Measurements from ENCODE around the gene STAB1. TPM values are rescaled to one million over a fixed set of nuclear protein-coding genes. Genes with fewer than 3 reads are reported as not detected.

STAB1 gene
- total RNA-seq, 4 donors from 2014 or later, result 76.2 to 167 (median 95.8) TPM

DNA sequence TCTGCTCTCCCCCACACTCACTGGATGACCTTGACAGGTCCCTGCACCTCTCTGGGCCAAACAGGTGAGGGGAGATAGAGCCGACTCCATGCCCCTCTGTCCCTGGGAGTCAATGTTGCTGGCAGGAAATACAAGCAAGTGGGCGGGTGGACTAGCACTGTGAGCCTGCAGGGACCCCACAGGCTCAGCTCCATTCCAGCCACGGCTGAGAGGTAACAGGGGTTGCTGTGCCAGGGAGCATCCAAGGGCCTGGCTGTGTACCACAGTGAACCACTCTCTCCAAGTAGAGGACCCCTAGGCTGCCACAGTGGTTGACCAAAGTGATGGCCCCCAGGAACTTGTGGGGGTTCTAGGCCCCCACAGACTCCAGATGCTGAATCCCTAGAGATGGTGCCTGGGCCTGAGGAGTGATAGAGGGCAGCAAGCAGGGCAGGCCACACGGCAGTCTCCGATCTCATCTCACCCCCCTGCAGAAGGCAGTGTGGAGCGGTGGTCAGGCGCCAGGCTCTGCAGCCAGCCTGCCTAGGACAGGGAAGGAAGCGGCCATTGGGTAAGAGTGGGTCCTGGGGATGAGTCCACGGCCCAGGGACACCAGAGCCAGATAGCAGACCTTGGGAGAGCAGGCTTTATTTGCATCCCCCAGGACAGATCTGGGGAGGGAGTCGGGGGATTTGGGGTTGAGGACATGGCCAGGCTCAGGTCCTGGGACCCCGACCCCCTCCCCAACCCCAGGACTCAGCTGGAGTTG is 44.5 kb upstream of the STAB1 start:
- no peak for TF ChIP-seq POLR2A (IDR thresholded peaks at IDR 0.05)
- TF ChIP-seq EP300 (IDR thresholded peaks at IDR 0.05), result no peak
- no peak for TF ChIP-seq POLR2AphosphoS5 (IDR thresholded peaks at IDR 0.05)
- TF ChIP-seq, protein P1, sequence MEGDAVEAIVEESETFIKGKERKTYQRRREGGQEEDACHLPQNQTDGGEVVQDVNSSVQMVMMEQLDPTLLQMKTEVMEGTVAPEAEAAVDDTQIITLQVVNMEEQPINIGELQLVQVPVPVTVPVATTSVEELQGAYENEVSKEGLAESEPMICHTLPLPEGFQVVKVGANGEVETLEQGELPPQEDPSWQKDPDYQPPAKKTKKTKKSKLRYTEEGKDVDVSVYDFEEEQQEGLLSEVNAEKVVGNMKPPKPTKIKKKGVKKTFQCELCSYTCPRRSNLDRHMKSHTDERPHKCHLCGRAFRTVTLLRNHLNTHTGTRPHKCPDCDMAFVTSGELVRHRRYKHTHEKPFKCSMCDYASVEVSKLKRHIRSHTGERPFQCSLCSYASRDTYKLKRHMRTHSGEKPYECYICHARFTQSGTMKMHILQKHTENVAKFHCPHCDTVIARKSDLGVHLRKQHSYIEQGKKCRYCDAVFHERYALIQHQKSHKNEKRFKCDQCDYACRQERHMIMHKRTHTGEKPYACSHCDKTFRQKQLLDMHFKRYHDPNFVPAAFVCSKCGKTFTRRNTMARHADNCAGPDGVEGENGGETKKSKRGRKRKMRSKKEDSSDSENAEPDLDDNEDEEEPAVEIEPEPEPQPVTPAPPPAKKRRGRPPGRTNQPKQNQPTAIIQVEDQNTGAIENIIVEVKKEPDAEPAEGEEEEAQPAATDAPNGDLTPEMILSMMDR (IDR thresholded peaks at IDR 0.05), result no peak
- H3K4me3 ChIP-seq, result no peak overlapping the region
- H3K9me3 ChIP-seq, result no peaks in the 10 kb centered on the region
- 100% methylated on average over 1 of the region's 11 CpGs; no CpG with 5 or more reads in 1 of the 2 donors for WGBS, 2 donors (ENCODE audit: low coverage in 1 of 2)
- H3K4me1 ChIP-seq, result peaks cover 0 to 34% (median 8%) of the 10 kb centered on the region in 3 donors
- no peaks in the 10 kb centered on the region for H3K27me3 ChIP-seq
- peak overlapping the region in 1 of 4 donors; percentile 20 for H3K27ac ChIP-seq
- no peaks in the 10 kb centered on the region for H3K36me3 ChIP-seq
- ATAC-seq, result no peak

DNA sequence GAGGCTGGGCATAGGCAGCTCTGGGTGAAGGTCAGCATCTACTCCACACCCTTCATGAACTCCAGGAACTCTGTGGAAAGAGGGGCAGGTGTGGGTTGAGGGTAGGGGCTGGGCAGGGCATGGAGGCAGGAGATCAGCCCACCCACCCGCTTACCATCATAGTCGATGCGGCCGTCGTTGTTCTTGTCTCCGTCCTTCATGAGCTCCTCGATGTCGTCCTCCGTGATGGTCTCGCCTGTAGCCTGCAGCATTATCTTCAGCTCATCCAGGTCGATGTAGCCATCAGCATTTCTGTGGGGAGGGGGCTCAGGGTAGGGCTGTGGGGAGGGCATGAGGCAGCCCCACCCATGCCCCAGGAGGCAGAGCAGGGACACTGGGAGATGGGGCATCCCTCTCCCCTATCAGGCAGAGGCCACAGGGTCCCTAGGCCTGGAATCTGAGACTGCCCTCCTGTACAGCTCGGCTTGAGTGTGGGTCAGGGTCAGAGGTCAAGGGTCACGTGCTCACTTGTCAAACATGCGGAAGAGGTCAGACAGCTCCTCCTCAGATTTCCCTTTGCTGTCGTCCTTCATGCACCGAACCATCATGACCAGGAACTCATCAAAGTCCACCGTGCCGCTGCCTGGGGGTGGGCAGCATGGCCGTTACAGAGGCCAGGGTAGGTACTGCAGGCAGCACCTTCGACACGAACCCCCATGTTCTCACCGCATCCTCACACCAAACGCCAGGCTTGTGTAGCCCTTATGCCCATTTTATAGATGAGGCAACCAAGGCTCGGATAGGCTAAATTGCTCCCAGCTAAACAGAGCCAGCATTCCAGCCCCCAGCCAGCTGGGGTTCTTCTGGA is 43.7 kb upstream of the STAB1 start:
- H3K9me3 ChIP-seq, result no peaks in the 10 kb centered on the region
- 80 to 100% methylated on average over 1 of the region's 24 CpGs for WGBS, 2 donors (ENCODE audit: low coverage in 1 of 2)

DNA sequence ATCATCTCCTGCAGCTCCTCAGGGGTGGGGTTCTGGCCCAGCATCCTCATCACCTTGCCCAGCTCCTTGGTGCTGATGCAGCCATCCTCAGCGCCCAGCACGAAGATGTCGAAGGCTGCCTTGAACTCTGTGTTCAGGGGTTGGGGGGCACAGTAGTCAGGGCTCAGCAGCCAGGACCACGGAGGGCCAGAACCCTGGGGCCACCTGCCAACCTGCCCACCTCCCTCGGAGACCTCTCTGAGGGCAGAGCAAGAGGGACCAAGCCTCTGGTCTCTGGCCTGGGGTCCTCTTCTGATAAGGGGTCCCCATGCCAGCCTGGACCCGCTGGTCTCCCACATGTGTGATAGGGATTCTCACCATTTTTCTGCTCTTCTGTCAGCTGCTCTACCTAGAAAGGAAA is 43.0 kb upstream of the STAB1 start:
- TF ChIP-seq, protein P1 (IDR thresholded peaks at IDR 0.05), result no peak
- TF ChIP-seq POLR2AphosphoS5 (IDR thresholded peaks at IDR 0.05) (no peak), POLR2A (IDR thresholded peaks at IDR 0.05) (no peak), EP300 (IDR thresholded peaks at IDR 0.05) (no peak)
- Histone ChIP-seq H3K27ac (no peak overlapping the region), H3K4me3 (no peak overlapping the region), H3K36me3 (no peaks in the 10 kb centered on the region), H3K27me3 (no peaks in the 10 kb centered on the region), H3K4me1 (peaks cover 0 to 39% (median 12%) of the 10 kb centered on the region in 3 donors), H3K9me3 (no peaks in the 10 kb centered on the region)
- 92% methylated on average over 2 of the region's 6 CpGs; no CpG with 5 or more reads in 1 of the 2 donors for WGBS, 2 donors (ENCODE audit: low coverage in 1 of 2)
- ATAC-seq, result no peak

More for the DNA sequence above, 43.7 kb upstream of the STAB1 start:
- ATAC-seq, result no peak
- no peak overlapping the region for H3K27ac ChIP-seq
- H3K36me3 ChIP-seq, result no peaks in the 10 kb centered on the region
- peaks cover 0 to 39% (median 8%) of the 10 kb centered on the region in 3 donors for H3K4me1 ChIP-seq
- no peaks in the 10 kb centered on the region for H3K27me3 ChIP-seq
- TF ChIP-seq, protein P1 (IDR thresholded peaks at IDR 0.05), result no peak
- TF ChIP-seq POLR2A (IDR thresholded peaks at IDR 0.05) (no peak), POLR2AphosphoS5 (IDR thresholded peaks at IDR 0.05) (no peak), EP300 (IDR thresholded peaks at IDR 0.05) (no peak)
- H3K4me3 ChIP-seq, result no peak overlapping the region

DNA sequence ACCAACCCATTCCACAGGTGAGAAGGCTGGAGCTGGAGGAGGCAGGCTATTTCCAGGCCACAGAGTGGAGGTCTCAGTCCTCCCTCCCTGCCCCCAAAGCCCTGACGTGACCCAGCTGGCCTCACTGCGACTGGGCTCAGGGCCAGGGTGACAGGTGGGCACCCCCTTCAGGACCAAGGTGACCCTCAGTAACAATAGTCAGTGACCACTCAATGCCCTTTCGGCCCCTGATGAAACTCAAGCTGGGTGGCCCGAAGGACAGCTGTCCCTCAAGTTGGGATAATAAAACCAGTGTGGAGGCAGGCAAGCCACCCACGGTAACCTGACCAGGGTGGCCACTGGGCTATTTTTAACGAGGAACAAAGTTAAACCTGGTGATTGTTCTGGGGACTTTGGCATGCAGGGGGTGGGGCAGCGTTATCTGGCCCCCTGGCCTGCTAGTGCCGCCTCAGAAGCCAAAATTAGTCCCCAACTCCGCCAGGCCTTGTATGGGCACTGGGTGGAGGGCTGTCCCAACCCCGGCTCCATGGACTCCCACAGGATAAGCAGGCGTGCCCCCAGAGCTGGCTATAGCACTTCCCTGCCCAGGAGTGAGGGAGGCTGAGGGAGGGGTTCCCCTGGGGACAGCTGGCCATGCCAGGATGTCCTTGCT is 42.4 kb upstream of the STAB1 start:
- TF ChIP-seq, protein P1 (IDR thresholded peaks at IDR 0.05), result no peak
- no peak for TF ChIP-seq EP300 (IDR thresholded peaks at IDR 0.05)
- TF ChIP-seq POLR2A (IDR thresholded peaks at IDR 0.05), result no peak
- TF ChIP-seq POLR2AphosphoS5 (IDR thresholded peaks at IDR 0.05), result no peak
- Histone ChIP-seq H3K27me3 (no peaks in the 10 kb centered on the region), H3K4me3 (no peak overlapping the region), H3K9me3 (no peaks in the 10 kb centered on the region), H3K27ac (no peak overlapping the region), H3K36me3 (peaks cover 0 to 4% of the 10 kb centered on the region in 2 donors), H3K4me1 (peaks cover 0 to 45% (median 12%) of the 10 kb centered on the region in 3 donors)
- WGBS, 2 donors (ENCODE audit: low coverage in 1 of 2), result 80% methylated on average over 4 of the region's 11 CpGs; no CpG with 5 or more reads in 1 of the 2 donors
- no peak for ATAC-seq
